ENCODE data around the gene RIC8B. TPM values are rescaled to one million over a fixed set of nuclear protein-coding genes. Genes with fewer than 3 reads are reported as not detected.

The RIC8B gene
- total RNA-seq, 1 donor from 2014 or later = 16.7 TPM

DNA sequence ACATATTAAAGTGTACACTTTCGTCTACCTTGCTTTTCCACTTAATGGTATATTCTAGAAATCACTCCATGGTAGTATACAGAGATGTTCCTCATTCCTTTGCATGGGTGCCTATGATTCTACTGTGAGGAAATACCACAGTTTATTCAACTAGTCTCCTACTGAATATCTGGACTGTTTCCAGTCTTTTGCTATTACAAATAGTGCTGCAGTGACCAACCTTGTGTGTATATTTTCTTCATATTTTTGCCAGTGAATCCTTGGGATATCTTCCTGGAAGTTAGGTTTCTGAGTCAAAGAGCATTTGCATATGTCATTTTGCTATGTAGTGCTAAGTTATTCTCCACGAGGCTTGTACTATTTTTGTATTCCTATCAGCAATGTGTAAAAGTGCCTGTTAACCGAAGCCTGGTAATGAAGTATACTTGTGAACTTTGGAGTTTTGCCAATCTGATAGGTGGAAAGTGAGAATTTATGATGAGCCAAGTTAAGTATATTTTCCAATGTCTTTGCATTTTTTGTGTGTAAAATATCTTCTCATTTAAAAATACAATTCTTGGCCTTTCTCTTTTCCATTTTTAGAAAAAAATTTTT is 149.9 kb downstream of the RIC8B start:
- TF ChIP-seq, protein P1, sequence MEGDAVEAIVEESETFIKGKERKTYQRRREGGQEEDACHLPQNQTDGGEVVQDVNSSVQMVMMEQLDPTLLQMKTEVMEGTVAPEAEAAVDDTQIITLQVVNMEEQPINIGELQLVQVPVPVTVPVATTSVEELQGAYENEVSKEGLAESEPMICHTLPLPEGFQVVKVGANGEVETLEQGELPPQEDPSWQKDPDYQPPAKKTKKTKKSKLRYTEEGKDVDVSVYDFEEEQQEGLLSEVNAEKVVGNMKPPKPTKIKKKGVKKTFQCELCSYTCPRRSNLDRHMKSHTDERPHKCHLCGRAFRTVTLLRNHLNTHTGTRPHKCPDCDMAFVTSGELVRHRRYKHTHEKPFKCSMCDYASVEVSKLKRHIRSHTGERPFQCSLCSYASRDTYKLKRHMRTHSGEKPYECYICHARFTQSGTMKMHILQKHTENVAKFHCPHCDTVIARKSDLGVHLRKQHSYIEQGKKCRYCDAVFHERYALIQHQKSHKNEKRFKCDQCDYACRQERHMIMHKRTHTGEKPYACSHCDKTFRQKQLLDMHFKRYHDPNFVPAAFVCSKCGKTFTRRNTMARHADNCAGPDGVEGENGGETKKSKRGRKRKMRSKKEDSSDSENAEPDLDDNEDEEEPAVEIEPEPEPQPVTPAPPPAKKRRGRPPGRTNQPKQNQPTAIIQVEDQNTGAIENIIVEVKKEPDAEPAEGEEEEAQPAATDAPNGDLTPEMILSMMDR (IDR thresholded peaks at IDR 0.05) = no peak
- intact Hi-C loops (cut with DNase I) = loop anchor here (10.0 kb wide), 1 partner anchor 540 kb away; no protein-coding TSS in a partner anchor

DNA sequence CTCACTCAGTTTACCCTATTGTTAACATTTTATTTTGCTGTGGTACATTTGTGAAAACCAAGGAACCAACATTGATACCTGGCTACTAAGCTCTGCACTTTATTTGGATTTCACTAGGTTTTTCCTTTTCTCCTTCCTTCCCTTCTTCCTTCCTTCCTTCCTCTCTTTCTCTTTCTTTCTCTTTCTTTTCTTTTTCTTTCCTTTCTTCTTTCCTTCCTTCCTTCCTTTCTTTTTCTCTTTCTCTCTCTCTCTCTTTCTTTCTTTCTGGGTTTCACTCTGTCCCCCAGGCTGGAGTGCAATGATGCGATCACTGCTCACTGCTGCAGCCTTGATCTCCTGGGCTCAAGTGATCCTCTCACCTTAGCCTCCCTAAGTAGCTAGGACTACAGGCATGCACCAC is 152.2 kb downstream of the RIC8B start:
- intact Hi-C loops (cut with DNase I) = loop anchor here (10.0 kb wide), 1 partner anchor 542 kb away; no protein-coding TSS in a partner anchor
- Histone ChIP-seq H3K27me3 (ENCODE audit: low read depth) (peaks cover 6% of the 10 kb centered on the region), H3K4me3 (no peak overlapping the region), H3K4me1 (no peaks in the 10 kb centered on the region), H3K9me3 (no peaks in the 10 kb centered on the region), H3K27ac (no peak overlapping the region), H3K36me3 (no peaks in the 10 kb centered on the region)
- ATAC-seq (no peak), DNase-seq (no peak)
- TF ChIP-seq, protein P1 (IDR thresholded peaks at IDR 0.05) = no peak

More for the DNA sequence above, 149.9 kb downstream of the RIC8B start:
- H3K27ac ChIP-seq = no peak overlapping the region
- ATAC-seq = no peak
- no peaks in the 10 kb centered on the region for H3K9me3 ChIP-seq
- peaks cover 4% of the 10 kb centered on the region for H3K4me1 ChIP-seq
- H3K36me3 ChIP-seq = no peaks in the 10 kb centered on the region
- H3K4me3 ChIP-seq = no peak overlapping the region
- H3K27me3 ChIP-seq (ENCODE audit: low read depth) = peaks cover 4% of the 10 kb centered on the region
- DNase-seq = no peak

DNA sequence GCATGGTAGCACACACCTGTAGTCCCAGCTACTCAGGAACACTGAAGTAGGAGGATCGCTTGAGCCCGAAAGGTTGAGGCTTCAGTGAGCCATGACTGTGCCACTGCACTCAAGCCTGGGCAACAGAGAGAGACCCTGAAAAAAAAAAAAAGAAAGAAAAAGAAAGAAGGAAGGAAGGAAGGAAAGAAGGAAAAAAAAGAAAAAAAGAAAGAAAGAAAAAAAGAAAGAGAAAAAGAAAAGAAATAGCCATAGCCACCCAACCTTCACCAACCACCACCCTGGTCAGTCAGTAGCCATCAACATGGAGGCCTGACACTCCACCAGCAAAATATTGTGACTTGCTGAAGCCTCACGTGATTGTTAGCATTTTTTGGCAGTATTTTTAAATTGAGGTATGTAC is 159.8 kb downstream of the RIC8B start:
- no peaks in the 10 kb centered on the region for H3K4me1 ChIP-seq
- no peak for ATAC-seq
- TF ChIP-seq, protein P1 (IDR thresholded peaks at IDR 0.05) = no peak
- H3K9me3 ChIP-seq = no peaks in the 10 kb centered on the region
- H3K4me3 ChIP-seq = no peak overlapping the region
- intact Hi-C loops (cut with DNase I) = no loop called here
- H3K27ac ChIP-seq = no peak overlapping the region
- DNase-seq = no peak
- no peaks in the 10 kb centered on the region for H3K36me3 ChIP-seq
- peaks cover 8% of the 10 kb centered on the region for H3K27me3 ChIP-seq (ENCODE audit: low read depth)

Other genes with a start within 250 kb of the RIC8B start
- not detected for gene RFX4, start 191.7 kb upstream of the RIC8B start, total RNA-seq
- 26.5 TPM for gene TMEM263, start 181.2 kb downstream of the RIC8B start, total RNA-seq
- gene MTERF2, start 212.5 kb downstream of the RIC8B start, total RNA-seq = 13.6 TPM